ENCODE results near the gene TNFSF13.

The TNFSF13 gene

GRCh38 chr17:7552621-7553051, 5.9 kb upstream of the TNFSF13 start:
- DNase-seq = peak in 5 of 6 experiments; percentile 10 to 72 (median 65)

DNA sequence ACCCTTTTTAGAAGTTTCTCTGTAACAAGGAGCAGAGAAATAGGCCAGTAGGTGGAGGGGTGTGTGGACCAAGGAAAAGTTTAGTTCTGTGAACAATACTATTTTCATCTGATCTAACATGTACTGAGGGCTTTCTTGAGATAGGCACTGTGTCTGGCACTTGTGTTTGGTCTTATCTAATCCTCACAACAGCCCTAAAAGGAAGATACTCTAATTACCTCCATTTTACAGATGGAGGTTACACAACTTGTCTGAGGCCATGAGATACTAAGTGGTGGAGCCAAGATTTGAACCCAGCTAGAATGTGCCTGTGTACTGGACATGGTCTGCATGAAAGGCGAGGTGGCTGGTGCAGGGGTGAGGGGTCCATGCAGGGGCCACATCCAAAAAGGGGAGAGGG, 5.2 kb upstream of the TNFSF13 start:
- DNase-seq = no peak

DNA sequence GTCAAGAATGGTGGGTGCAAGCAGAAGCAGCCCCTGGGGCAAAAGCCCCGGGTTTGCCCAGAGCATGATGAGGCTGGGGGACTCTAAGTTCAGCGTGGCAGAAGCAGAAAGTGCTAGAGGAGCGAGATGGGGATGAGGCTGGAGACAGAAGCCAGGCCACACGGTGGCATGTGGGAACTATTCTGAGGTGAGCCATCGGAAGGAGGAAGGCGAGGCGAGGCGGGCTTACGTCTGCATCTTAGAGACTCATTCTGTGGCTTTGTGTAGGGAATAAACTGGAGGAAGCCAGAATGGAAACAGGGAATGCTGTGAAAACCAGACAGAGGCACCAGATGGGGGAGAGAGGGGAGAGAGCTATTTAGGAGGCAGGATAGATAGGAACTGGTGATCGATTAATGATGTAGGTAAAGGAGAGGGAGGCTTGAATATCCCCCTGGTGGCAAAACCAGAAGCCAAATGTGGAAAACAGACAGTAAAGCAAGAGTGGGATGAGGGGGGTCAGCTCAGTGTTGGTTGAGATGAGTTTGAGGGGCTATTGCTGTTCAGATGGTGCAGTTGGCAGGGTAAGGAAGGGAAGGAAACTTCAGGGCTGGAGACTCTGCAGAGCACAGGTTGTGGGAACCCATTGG, 3.1 kb upstream of the TNFSF13 start:
- no peak for DNase-seq

- DNase-seq = no peak
Measured at GRCh38 chr17:7556627-7557026, 1.9 kb upstream of the TNFSF13 start.

DNA sequence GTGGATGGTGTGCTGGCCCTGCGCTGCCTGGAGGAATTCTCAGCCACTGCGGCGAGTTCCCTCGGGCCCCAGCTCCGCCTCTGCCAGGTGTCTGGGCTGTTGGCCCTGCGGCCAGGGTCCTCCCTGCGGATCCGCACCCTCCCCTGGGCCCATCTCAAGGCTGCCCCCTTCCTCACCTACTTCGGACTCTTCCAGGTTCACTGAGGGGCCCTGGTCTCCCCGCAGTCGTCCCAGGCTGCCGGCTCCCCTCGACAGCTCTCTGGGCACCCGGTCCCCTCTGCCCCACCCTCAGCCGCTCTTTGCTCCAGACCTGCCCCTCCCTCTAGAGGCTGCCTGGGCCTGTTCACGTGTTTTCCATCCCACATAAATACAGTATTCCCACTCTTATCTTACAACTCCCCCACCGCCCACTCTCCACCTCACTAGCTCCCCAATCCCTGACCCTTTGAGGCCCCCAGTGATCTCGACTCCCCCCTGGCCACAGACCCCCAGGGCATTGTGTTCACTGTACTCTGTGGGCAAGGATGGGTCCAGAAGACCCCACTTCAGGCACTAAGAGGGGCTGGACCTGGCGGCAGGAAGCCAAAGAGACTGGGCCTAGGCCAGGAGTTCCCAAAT, 1.3 kb upstream of the TNFSF13 start:
- no peak for DNase-seq

- DNase-seq = no peak
Measured at GRCh38 chr17:7557775-7558543, 591 bp upstream of the TNFSF13 start.

GRCh38 chr17:7559320-7560171, 996 bp downstream of the TNFSF13 start:
- no peak for DNase-seq

GRCh38 chr17:7560172-7561027, 1.9 kb downstream of the TNFSF13 start:
- DNase-seq = peak in 5 of 6 experiments; percentile 15 to 50 (median 39)

DNA sequence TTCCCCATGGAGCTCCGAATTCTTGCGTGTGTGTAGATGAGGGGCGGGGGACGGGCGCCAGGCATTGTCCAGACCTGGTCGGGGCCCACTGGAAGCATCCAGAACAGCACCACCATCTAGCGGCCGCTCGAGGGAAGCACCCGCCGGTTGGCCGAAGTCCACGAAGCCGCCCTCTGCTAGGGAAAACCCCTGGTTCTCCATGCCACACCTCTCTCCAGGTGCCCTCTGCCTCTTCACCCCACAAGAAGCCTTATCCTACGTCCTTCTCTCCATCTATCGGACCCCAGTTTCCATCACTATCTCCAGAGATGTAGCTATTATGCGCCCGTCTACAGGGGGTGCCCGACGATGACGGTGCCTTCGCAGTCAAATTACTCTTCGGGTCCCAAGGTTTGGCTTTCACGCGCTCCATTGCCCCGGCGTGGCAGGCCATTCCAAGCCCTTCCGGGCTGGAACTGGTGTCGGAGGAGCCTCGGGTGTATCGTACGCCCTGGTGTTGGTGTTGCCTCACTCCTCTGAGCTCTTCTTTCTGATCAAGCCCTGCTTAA, 2.6 kb downstream of the TNFSF13 start:
- peak; percentile 65 to 86 (median 75) for DNase-seq

- DNase-seq = peak; percentile 82 to 91 (median 88)
Measured at GRCh38 chr17:7561589-7562207, 3.1 kb downstream of the TNFSF13 start, which contains the start of gene SENP3. TSS of gene SENP3 (plus strand) at chr17:7561919. CDS start at chr17:7563077, 1,158 bp downstream.

DNA sequence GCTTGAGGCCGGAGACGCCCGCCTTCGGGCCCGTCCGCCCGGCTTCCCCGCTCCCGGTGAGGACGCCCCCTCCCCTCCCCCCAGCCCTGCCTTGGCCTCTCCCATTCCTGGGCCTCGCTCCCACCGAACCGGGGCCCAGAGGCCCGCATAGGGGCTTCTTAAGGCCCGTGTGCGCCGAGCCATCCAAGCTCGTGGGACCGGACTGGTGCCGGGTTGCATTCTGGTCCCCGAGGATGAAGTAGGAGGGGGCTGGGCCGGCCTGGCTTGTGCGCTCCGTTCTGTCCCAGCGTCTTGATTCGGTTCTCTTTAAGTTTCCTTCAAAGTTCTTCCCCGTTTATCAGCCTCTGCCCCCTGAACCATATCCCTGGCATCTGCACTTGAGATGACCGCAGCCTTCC, 3.7 kb downstream of the TNFSF13 start:
- DNase-seq = no peak

DNA sequence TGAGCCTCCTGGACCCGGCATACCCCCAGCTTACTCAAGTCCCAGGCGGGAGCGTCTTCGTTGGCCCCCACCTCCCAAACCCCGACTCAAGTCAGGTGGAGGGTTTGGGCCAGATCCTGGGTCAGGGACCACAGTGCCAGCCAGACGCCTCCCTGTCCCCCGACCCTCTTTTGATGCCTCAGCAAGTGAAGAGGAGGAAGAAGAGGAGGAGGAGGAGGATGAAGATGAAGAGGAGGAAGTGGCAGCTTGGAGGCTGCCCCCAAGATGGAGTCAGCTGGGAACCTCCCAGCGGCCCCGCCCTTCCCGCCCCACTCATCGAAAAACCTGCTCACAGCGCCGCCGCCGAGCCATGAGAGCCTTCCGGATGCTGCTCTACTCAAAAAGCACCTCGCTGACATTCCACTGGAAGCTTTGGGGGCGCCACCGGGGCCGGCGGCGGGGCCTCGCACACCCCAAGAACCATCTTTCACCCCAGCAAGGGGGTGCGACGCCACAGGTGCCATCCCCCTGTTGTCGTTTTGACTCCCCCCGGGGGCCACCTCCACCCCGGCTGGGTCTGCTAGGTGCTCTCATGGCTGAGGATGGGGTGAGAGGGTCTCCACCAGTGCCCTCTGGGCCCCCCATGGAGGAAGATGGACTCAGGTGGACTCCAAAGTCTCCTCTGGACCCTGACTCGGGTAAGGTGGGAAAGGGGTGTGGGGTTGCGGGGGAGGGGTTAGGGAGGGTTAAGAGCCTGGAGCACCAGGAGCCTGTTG, 4.7 kb downstream of the TNFSF13 start:
- no peak for DNase-seq

DNA sequence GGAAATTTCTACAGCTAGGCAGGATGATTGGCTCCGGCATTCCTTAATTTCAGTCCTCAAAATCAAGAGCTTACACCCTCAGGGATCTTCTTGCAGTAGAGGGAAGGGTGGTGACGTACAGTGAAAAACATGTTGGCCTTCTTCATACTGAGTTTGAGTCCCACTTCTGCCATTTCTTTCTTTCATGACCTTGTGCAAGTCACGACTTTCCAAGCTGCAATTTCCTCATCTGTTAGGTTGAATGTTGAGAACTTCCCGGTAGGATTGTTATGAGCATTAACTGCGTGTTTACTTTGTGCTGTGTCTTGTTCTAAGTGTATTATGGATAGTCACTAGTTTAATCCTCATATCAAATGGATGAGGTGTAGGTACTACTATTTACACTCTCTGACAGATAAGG, 11.0 kb downstream of the TNFSF13 start:
- DNase-seq = no peak

DNA sequence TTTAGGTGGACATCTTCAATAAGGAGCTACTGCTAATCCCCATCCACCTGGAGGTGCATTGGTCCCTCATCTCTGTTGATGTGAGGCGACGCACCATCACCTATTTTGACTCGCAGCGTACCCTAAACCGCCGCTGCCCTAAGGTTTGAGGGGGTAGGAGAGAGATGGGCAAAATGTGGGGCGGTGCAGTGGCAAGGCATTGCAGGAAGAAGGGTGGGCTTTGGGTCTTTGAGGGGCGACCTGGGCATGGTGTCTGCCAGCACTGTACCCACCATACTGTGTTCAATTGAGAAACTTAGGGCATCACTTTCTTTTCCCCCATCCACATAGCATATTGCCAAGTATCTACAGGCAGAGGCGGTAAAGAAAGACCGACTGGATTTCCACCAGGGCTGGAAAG, 11.8 kb downstream of the TNFSF13 start:
- no peak for DNase-seq

- DNase-seq = no peak
Measured at GRCh38 chr17:7572338-7572587, 13.7 kb downstream of the TNFSF13 start.

DNA sequence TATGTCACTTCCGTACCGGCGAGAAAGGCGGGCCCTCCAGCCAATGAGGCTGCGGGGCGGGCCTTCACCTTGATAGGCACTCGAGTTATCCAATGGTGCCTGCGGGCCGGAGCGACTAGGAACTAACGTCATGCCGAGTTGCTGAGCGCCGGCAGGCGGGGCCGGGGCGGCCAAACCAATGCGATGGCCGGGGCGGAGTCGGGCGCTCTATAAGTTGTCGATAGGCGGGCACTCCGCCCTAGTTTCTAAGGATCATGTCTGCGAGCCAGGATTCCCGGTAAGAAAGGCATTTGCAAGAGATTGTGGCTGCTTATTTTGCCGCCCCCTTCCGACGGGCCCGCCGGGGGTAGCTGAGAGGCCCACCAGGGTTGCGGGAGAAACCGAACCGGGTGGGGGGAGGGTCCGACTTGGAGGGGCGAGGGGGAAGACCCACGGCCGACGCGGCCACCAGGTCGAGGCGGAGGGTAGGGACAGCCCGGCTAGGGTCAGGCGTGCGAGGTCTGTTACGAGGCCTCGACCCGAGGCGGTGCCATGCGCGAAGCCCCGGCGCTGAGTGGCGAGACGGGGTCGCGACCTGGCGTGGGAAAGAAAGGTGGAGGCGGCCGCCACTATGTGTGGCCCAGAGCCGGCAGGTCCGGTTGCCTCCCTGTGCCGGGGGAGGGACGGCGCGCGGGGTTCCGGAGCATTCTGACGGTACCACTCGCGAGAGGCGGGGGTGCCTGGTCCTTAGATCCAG, 14.2 kb downstream of the TNFSF13 start:
- peak; percentile 99 to 100 (median 100) for DNase-seq

GRCh38 chr17:7573324-7574080, 15.0 kb downstream of the TNFSF13 start:
- DNase-seq = peak; percentile 78 to 93 (median 88)

GRCh38 chr17:7574176-7574953, 15.8 kb downstream of the TNFSF13 start:
- no peak for DNase-seq

Measured in stimulated activated naive CD4-positive, alpha-beta T cell (primary cell).